ENCODE data around the gene SRBD1.

Gene SRBD1

DNA sequence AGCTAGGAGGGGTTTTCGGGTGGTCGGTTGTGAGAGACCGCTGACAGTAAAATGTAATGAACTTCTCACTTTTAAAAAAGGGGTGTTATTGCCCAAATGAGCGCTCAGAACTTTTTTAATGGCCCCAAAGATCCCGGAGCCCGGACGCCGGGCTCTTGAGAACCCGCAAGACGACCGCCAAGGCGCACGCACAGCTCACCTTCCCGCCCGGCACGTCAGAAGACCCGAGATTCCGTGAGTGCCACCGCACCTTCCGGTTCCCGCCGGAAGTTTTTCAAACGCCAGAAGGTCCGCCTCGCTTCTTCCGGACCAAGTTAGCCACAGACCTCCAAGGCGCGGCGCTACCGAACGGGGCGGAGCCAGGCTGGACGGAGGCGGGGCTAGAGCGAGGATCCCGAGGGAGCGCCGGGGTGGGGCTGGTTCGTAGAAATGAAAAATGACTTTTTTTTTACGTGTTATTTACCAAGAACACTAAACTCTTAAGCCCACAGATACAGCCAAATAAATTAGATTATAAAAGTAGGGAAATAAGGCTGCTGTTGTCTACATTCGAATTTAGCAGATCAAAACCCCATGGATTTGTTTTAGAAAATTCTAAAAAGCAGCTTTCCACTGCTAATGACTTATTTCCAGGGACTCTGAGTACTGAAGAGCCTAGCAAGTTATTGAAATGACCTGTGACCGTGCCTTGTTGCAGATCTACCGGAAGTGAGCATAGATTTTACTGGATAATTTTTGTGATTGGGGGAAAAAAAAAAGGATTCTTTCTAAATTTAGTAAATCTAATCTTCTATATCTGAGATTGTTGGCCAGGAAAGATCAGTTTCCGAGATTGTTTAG lies at the start of gene SRBD1:
SRBD1 (minus strand) TSS at position 248 of the 840 bp plus-strand sequence. CDS start 5,826 bp downstream, outside the sequence.
- no peaks in the 10 kb centered on the region for H3K27me3 Mint-ChIP-seq
- H3K4me1 Mint-ChIP-seq = peaks cover 26% of the 10 kb centered on the region
- no peaks in the 10 kb centered on the region for H3K9me3 Mint-ChIP-seq
- ATAC-seq (replicated peaks; ENCODE audit: extremely low read depth, poor library complexity, severe bottlenecking) = peak; percentile 79
- DNase-seq (ENCODE audit: low spot score in 2 of 2) = peak; percentile 68 to 69
- H3K27ac Mint-ChIP-seq (ENCODE audit: low read depth) = peak within 1 kb of the TSS; percentile 91
- H3K4me3 Mint-ChIP-seq = peak within 1 kb of the TSS; percentile 93
- H3K36me3 Mint-ChIP-seq (ENCODE audit: insufficient read depth) = peaks cover 8% of the 10 kb centered on the region

DNA sequence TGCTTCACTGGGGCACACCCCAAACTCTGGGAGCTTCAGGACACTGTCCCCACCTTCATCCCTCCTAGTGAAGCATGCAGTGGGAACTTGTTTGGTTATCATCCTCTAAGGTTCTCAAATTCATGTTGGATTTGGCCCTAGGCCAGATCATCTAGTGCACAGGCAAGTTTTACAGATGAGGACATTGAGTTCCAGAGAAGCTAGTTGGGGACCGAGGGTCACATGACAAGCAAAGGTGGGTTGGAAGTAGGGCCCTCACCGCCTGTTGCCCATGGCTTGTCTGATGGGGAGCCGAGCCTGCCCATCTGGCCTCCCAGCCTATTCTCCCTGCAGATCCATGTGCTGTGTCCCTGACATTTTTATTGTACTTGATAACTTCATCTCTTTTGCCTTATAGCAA lies 43.2 kb upstream of the SRBD1 start:
- H3K27ac Mint-ChIP-seq (ENCODE audit: low read depth) = no peak overlapping the region
- H3K4me1 Mint-ChIP-seq = peaks cover 37% of the 10 kb centered on the region
- no peaks in the 10 kb centered on the region for H3K27me3 Mint-ChIP-seq
- ATAC-seq (replicated peaks; ENCODE audit: extremely low read depth, poor library complexity, severe bottlenecking) (no peak), DNase-seq (ENCODE audit: low spot score in 2 of 2) (no peak)
- peaks cover 21% of the 10 kb centered on the region for H3K36me3 Mint-ChIP-seq (ENCODE audit: insufficient read depth)
- no peaks in the 10 kb centered on the region for H3K9me3 Mint-ChIP-seq
- no peak overlapping the region for H3K4me3 Mint-ChIP-seq

- Mint-ChIP-seq H3K4me3 (peak overlapping the region; percentile 89), H3K9me3 (no peaks in the 10 kb centered on the region), H3K36me3 (ENCODE audit: insufficient read depth) (peaks cover 21% of the 10 kb centered on the region), H3K27ac (ENCODE audit: low read depth) (peak overlapping the region; percentile 51), H3K4me1 (peaks cover 33% of the 10 kb centered on the region), H3K27me3 (no peaks in the 10 kb centered on the region)
- ATAC-seq (replicated peaks; ENCODE audit: extremely low read depth, poor library complexity, severe bottlenecking) (no peak), DNase-seq (ENCODE audit: low spot score in 2 of 2) (no peak)
Observed at GRCh38 chr2:45653122-45653913, 42.3 kb upstream of the SRBD1 start.

- peaks cover 29% of the 10 kb centered on the region for H3K4me1 Mint-ChIP-seq
- peak overlapping the region; percentile 89 for H3K4me3 Mint-ChIP-seq
- H3K36me3 Mint-ChIP-seq (ENCODE audit: insufficient read depth) = peaks cover 21% of the 10 kb centered on the region
- no peaks in the 10 kb centered on the region for H3K9me3 Mint-ChIP-seq
- no peak for ATAC-seq (replicated peaks; ENCODE audit: extremely low read depth, poor library complexity, severe bottlenecking)
- H3K27me3 Mint-ChIP-seq = no peaks in the 10 kb centered on the region
- H3K27ac Mint-ChIP-seq (ENCODE audit: low read depth) = peak overlapping the region; percentile 51
- DNase-seq (ENCODE audit: low spot score in 2 of 2) = no peak
Observed at GRCh38 chr2:45652090-45653031, 41.3 kb upstream of the SRBD1 start.

DNA sequence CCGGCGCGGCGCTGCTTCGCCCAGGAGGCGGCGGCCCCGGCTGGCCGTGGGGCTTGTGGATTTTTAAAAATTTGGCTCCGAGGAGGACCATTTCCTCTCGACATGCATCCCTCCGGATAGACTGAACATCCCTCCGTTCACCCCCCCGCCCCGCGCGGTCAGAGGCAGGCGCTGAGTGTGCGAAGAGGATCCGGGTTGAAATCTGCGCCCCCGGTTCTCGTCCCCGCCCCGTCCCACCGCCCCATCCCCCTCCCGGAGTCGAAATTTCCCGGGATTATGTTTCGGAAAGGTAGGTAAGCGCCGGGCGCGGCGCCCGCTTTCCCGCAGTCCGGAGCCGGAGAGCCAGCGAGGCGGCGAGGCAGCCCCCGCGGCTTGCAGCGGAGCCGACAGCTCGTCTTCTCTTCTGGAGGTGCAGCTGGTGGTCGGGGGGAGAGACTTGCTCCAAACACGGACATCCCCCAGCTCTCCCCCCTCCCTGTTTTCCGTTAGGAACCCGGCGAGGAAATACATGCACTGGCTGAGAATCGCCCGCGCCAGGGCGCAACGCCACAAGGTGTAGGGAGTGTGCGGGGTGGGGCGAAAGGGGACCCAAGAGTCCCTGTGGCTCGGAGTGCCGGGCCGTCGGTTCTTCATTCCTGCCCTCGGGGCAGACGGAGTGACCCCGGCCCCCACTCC lies 40.5 kb upstream of the SRBD1 start, which contains the start of gene PRKCE:
PRKCE (plus strand) TSS at position 261 of the 675 bp plus-strand sequence.
- peaks cover 21% of the 10 kb centered on the region for H3K36me3 Mint-ChIP-seq (ENCODE audit: insufficient read depth)
- peak within 1 kb of the TSS; percentile 89 for H3K4me3 Mint-ChIP-seq
- peaks cover 29% of the 10 kb centered on the region for H3K4me1 Mint-ChIP-seq
- H3K27me3 Mint-ChIP-seq = no peaks in the 10 kb centered on the region
- H3K27ac Mint-ChIP-seq (ENCODE audit: low read depth) = peak within 1 kb of the TSS; percentile 87
- H3K9me3 Mint-ChIP-seq = no peaks in the 10 kb centered on the region
- no peak for DNase-seq (ENCODE audit: low spot score in 2 of 2)
- ATAC-seq (replicated peaks; ENCODE audit: extremely low read depth, poor library complexity, severe bottlenecking) = peak; percentile 29

- Mint-ChIP-seq H3K27me3 (no peaks in the 10 kb centered on the region), H3K4me1 (peaks cover 29% of the 10 kb centered on the region), H3K36me3 (ENCODE audit: insufficient read depth) (peaks cover 21% of the 10 kb centered on the region), H3K4me3 (peak overlapping the region; percentile 89), H3K9me3 (no peaks in the 10 kb centered on the region), H3K27ac (ENCODE audit: low read depth) (peak overlapping the region; percentile 87)
- DNase-seq (ENCODE audit: low spot score in 2 of 2) (peak; percentile 89 to 94), ATAC-seq (replicated peaks; ENCODE audit: extremely low read depth, poor library complexity, severe bottlenecking) (peak; percentile 89)
Observed at GRCh38 chr2:45650851-45651414, 39.9 kb upstream of the SRBD1 start.

GRCh38 chr2:45649858-45650811 lies 39.1 kb upstream of the SRBD1 start:
- peaks cover 21% of the 10 kb centered on the region for H3K36me3 Mint-ChIP-seq (ENCODE audit: insufficient read depth)
- no peaks in the 10 kb centered on the region for H3K9me3 Mint-ChIP-seq
- DNase-seq (ENCODE audit: low spot score in 2 of 2) = peak in 1 of 2 donors; percentile 24
- H3K27me3 Mint-ChIP-seq = no peaks in the 10 kb centered on the region
- peak overlapping the region; percentile 87 for H3K27ac Mint-ChIP-seq (ENCODE audit: low read depth)
- H3K4me1 Mint-ChIP-seq = peaks cover 29% of the 10 kb centered on the region
- H3K4me3 Mint-ChIP-seq = peak overlapping the region; percentile 89
- peak; percentile 13 for ATAC-seq (replicated peaks; ENCODE audit: extremely low read depth, poor library complexity, severe bottlenecking)

DNA sequence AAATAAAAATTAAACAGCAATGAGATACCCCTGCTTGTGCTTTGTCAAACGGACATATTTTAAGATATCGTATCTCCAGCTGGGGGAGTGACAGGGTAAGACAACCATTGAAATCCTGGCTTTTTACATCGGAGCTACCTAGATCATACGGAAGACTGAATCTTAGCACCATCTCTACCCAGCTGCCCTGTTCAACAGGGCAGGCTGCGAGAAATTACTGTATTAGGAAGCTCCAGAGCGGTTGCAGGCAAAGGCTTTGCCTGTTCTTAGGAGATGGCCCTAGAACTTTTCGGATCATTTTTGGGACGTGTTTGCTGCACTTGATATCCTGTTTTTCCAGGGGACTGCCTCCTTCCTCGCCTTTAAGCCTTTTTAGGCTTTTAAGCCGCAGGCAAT lies 38.4 kb upstream of the SRBD1 start:
- H3K9me3 Mint-ChIP-seq = no peaks in the 10 kb centered on the region
- H3K27me3 Mint-ChIP-seq = no peaks in the 10 kb centered on the region
- ATAC-seq (replicated peaks; ENCODE audit: extremely low read depth, poor library complexity, severe bottlenecking) = no peak
- peaks cover 21% of the 10 kb centered on the region for H3K36me3 Mint-ChIP-seq (ENCODE audit: insufficient read depth)
- H3K4me1 Mint-ChIP-seq = peaks cover 29% of the 10 kb centered on the region
- no peak for DNase-seq (ENCODE audit: low spot score in 2 of 2)
- H3K27ac Mint-ChIP-seq (ENCODE audit: low read depth) = peak overlapping the region; percentile 8
- peak overlapping the region; percentile 89 for H3K4me3 Mint-ChIP-seq

- Mint-ChIP-seq H3K4me3 (no peak overlapping the region), H3K36me3 (ENCODE audit: insufficient read depth) (peaks cover 20% of the 10 kb centered on the region), H3K27ac (ENCODE audit: low read depth) (no peak overlapping the region), H3K9me3 (no peaks in the 10 kb centered on the region), H3K27me3 (peaks cover 4% of the 10 kb centered on the region), H3K4me1 (peaks cover 28% of the 10 kb centered on the region)
- DNase-seq (ENCODE audit: low spot score in 2 of 2) (no peak), ATAC-seq (replicated peaks; ENCODE audit: extremely low read depth, poor library complexity, severe bottlenecking) (no peak)
Observed at GRCh38 chr2:45648636-45649035, 37.6 kb upstream of the SRBD1 start.

DNA sequence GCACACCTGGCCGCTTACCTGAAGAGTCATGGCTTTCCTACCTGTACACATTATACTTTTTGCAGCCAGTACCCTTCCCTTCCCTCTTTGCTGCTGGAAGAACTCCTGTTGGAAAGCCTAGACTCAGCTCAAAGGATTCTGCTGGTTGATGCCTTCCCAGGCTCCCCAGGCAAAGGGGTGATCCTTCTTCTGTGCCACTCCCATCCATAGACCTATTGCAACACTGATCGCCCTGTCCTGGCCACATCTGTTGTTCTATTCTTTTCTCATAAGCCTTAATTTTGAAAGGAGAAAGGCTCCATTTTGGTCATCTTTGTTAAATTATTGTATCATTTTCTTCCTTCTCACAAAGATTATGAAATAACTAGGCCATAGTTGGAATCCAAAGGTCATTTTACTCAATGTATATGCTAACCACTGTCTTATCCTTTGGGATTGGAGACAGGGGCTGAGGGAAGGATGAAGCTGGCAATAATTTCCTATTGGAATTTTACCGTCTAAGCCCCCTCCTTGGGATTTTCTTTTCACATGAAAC lies 37.0 kb upstream of the SRBD1 start:
- Mint-ChIP-seq H3K27ac (ENCODE audit: low read depth) (peak overlapping the region; percentile 52), H3K4me3 (no peak overlapping the region), H3K36me3 (ENCODE audit: insufficient read depth) (peaks cover 19% of the 10 kb centered on the region), H3K9me3 (no peaks in the 10 kb centered on the region), H3K4me1 (peaks cover 26% of the 10 kb centered on the region), H3K27me3 (peaks cover 10% of the 10 kb centered on the region)
- no peak for ATAC-seq (replicated peaks; ENCODE audit: extremely low read depth, poor library complexity, severe bottlenecking)
- DNase-seq (ENCODE audit: low spot score in 2 of 2) = no peak
